ENCODE results near the gene IFT122.
"Not testable (repeated sequence)": the region's sequence is repeated elsewhere in the genome, so short reads cannot be mapped to it uniquely, and the experiment has no call there.

The IFT122 gene

DNA sequence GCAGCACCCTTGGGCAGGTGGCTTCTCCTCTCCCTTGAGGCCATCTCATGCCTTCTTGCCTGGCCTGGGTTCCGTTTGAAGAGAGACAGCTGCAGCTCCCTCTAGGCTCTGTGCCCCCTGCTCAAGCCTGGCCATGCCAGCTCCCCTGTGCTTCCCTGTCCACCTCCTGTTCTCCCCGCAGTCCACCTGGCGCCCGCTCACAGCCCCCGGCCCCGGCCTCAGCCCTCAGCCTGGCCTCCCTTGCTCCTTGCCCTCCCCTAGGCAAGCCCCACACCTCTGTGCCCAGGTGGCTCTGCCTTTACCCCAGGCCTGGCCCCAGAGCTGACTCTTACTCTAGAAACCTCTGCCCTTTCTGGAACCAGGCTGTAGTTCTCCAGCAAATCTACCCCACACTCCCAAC, 74.5 kb downstream of the IFT122 start:
- 94 to 98% methylated on average over 6 of the region's 6 CpGs for WGBS, 2 experiments
- Histone ChIP-seq H3K27ac (ENCODE audit: insufficient read depth, low read depth, low read length, poor library complexity, severe bottlenecking) (no peak overlapping the region), H3K9me3 (ENCODE audit: control insufficient read depth, low read length) (no peaks in the 10 kb centered on the region), H3K4me3 (ENCODE audit: insufficient read depth, low read depth, low read length) (no peak overlapping the region), H3K4me1 (ENCODE audit: control insufficient read depth, insufficient read depth, low read length) (no peaks in the 10 kb centered on the region), H3K36me3 (ENCODE audit: control insufficient read depth, insufficient read depth, low read length) (peaks cover 6% of the 10 kb centered on the region), H3K27me3 (ENCODE audit: control insufficient read depth, insufficient read depth, low read length, poor library complexity, severe bottlenecking) (no peaks in the 10 kb centered on the region)

DNA sequence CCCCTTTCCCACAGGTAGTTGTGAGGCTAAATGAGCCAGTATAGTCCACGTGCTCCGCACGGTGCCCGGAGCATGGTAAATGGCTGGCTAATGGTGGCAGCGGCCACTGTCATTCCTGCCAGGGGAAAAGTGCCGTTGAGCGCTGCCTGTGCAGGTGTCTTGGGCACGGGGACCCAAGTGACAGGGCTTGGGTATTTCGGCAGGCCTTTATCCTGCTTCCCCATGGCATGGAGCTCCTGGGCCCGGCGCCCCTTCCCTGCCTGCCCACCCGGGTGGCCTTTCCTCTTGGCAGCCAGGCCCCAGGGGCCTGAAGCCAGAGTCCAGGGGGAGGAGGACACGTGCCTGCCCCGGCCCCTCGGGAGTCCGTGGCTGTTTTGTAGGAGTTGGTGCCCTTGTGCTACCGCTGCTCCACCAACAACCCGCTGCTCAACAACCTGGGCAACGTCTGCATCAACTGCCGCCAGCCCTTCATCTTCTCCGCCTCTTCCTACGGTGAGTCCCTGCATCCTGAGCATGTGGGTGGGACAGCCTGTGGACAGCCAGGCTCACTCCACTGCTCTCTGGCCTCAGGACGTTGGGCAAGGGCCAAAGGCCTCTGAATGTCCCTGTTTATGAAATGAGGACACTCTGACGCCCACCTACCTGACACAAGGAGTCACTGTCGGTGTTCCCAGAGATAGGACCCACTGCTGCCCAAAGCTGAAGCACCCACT, 75.2 kb downstream of the IFT122 start:
- not testable (repeated sequence) for H3K9me3 ChIP-seq (ENCODE audit: control insufficient read depth, low read length); H3K4me1 ChIP-seq (ENCODE audit: control insufficient read depth, insufficient read depth, low read length); H3K4me3 ChIP-seq (ENCODE audit: insufficient read depth, low read depth, low read length); H3K27me3 ChIP-seq (ENCODE audit: control insufficient read depth, insufficient read depth, low read length, poor library complexity, severe bottlenecking); H3K27ac ChIP-seq (ENCODE audit: insufficient read depth, low read depth, low read length, poor library complexity, severe bottlenecking); H3K36me3 ChIP-seq (ENCODE audit: control insufficient read depth, insufficient read depth, low read length)
- 94 to 95% methylated on average over 17 to 18 of the region's 25 CpGs for WGBS, 2 experiments

DNA sequence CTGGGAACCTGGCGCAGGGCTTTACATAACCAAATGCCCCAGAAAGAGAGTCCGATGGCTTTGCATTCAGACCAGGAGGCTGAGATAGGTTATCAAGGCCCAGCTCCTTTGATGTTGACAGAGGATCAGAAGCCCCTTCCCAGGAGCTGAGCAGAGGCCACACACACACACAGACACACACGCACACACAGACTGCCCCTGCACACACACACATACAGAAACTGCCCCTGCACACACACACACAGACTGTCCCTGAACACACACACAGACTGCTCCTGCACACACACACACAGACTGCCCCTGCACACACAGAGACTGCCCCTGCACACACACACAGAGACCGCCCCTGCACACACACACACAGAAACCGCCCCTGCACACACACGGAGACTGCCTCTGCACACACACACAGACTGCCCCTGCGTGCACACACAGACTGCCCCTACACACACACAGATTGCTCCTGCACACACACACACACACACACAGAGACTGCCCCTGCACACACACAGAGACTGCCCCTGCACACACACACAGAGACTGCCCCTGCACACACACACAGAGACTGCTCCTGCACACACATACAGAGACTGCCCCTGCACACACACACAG, 75.9 kb downstream of the IFT122 start:
- H3K4me1 ChIP-seq (ENCODE audit: control insufficient read depth, insufficient read depth, low read length); H3K4me3 ChIP-seq (ENCODE audit: insufficient read depth, low read depth, low read length); H3K27me3 ChIP-seq (ENCODE audit: control insufficient read depth, insufficient read depth, low read length, poor library complexity, severe bottlenecking); H3K36me3 ChIP-seq (ENCODE audit: control insufficient read depth, insufficient read depth, low read length); H3K27ac ChIP-seq (ENCODE audit: insufficient read depth, low read depth, low read length, poor library complexity, severe bottlenecking); H3K9me3 ChIP-seq (ENCODE audit: control insufficient read depth, low read length): not testable (repeated sequence)
- WGBS, 2 experiments = 88 to 94% methylated on average over 7 of the region's 7 CpGs

DNA sequence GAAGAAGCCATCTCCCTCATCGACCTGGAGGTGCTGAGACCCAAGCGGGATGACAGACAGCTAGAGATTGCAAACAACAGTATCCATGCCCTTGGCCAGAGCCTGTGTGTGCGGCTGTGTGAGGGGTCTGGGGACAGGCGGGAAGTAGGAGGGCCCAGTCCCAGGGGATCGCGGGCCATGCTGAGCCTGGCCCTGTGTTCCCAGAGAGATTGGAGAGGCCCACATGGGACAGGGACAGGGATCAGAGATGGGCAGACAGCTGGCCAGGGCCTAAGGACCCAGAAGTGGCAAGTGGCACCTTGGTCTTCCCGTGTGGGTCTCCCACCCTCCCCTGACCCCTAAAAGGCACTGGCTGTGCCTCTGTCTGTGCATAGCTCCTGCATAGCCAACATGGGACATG, 77.5 kb downstream of the IFT122 start:
- H3K4me1 ChIP-seq (ENCODE audit: control insufficient read depth, insufficient read depth, low read length) = peaks cover 16% of the 10 kb centered on the region
- H3K9me3 ChIP-seq (ENCODE audit: control insufficient read depth, low read length) = no peaks in the 10 kb centered on the region
- peaks cover 6% of the 10 kb centered on the region for H3K36me3 ChIP-seq (ENCODE audit: control insufficient read depth, insufficient read depth, low read length)
- 92 to 95% methylated on average over 7 of the region's 7 CpGs for WGBS, 2 experiments
- no peaks in the 10 kb centered on the region for H3K27me3 ChIP-seq (ENCODE audit: control insufficient read depth, insufficient read depth, low read length, poor library complexity, severe bottlenecking)
- H3K27ac ChIP-seq (ENCODE audit: insufficient read depth, low read depth, low read length, poor library complexity, severe bottlenecking) = no peak overlapping the region
- H3K4me3 ChIP-seq (ENCODE audit: insufficient read depth, low read depth, low read length) = no peak overlapping the region

DNA sequence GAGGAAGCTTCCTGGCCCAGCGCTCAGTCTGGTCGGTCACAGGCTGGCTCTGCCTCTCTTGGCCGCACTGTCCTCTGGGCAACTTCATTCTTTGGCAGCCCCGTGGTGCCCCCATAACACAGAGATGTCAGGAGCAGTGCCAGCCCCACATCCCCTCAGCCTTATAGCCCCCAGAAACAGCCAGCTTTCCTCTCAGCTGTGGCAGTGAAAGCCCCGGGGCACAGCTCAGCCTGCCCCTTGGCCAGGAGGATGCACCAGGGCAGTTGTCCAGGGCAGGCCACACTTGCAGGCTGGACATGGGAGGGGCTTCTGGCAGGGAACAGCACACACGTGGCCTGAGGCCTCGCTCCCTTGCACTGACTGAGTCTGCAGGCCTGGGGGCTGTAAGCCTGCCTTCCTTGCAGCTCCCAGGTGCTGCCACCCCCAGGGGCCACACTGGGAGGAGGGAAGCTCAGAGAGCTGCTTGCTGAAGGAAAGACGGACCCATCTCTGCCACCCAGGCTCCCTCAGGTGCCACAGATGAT, 78.1 kb downstream of the IFT122 start:
- no peak overlapping the region for H3K4me3 ChIP-seq (ENCODE audit: insufficient read depth, low read depth, low read length)
- peaks cover 6% of the 10 kb centered on the region for H3K36me3 ChIP-seq (ENCODE audit: control insufficient read depth, insufficient read depth, low read length)
- no peaks in the 10 kb centered on the region for H3K27me3 ChIP-seq (ENCODE audit: control insufficient read depth, insufficient read depth, low read length, poor library complexity, severe bottlenecking)
- no peak overlapping the region for H3K27ac ChIP-seq (ENCODE audit: insufficient read depth, low read depth, low read length, poor library complexity, severe bottlenecking)
- WGBS, 2 experiments = 92 to 93% methylated on average over 8 of the region's 8 CpGs
- H3K4me1 ChIP-seq (ENCODE audit: control insufficient read depth, insufficient read depth, low read length) = peaks cover 16% of the 10 kb centered on the region
- no peaks in the 10 kb centered on the region for H3K9me3 ChIP-seq (ENCODE audit: control insufficient read depth, low read length)

DNA sequence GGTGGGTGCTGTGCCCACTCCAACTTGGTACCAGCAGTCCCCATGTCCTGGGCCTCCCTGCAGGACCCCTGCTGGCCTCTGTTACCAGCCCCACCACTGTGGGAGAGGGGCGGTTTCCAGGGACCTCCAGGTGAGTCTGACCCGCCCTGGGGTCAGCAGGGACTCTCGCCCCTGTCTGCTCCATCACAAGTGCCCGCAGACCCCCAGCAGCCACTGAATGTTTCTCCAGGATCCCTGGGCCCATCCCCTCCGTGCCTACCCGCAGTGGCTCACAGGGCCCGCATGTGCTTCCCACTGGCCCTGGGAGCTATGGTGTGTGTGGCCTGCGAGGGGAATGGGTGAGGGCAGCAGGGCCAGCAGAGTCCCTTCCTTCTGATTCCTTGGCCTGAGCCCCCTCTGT, 78.6 kb downstream of the IFT122 start:
- Histone ChIP-seq H3K27ac (ENCODE audit: insufficient read depth, low read depth, low read length, poor library complexity, severe bottlenecking) (no peak overlapping the region), H3K4me1 (ENCODE audit: control insufficient read depth, insufficient read depth, low read length) (peaks cover 16% of the 10 kb centered on the region), H3K4me3 (ENCODE audit: insufficient read depth, low read depth, low read length) (no peak overlapping the region), H3K9me3 (ENCODE audit: control insufficient read depth, low read length) (no peaks in the 10 kb centered on the region), H3K27me3 (ENCODE audit: control insufficient read depth, insufficient read depth, low read length, poor library complexity, severe bottlenecking) (no peaks in the 10 kb centered on the region), H3K36me3 (ENCODE audit: control insufficient read depth, insufficient read depth, low read length) (peaks cover 6% of the 10 kb centered on the region)
- WGBS, 2 experiments = 91 to 93% methylated on average over 8 of the region's 8 CpGs

DNA sequence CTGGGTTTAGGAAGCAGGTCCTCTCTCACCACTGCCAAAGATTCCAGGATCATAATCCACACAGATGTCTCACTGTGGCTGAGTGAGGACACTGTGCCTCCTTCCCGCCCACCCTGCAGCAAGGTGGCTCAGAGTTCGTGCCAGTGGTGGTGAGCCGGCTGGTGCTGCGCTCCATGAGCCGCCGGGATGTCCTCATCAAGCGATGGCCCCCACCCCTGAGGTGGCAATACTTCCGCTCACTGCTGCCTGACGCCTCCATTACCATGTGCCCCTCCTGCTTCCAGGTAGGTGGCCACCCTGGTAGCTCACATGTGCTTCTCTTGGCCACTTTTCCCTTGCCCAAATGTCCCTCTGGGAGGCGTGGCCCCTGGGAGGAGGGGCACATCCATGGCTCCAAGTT, 79.4 kb downstream of the IFT122 start:
- Histone ChIP-seq H3K4me3 (ENCODE audit: insufficient read depth, low read depth, low read length) (no peak overlapping the region), H3K27me3 (ENCODE audit: control insufficient read depth, insufficient read depth, low read length, poor library complexity, severe bottlenecking) (no peaks in the 10 kb centered on the region)
- WGBS, 2 experiments = 92 to 93% methylated on average over 10 of the region's 10 CpGs

DNA sequence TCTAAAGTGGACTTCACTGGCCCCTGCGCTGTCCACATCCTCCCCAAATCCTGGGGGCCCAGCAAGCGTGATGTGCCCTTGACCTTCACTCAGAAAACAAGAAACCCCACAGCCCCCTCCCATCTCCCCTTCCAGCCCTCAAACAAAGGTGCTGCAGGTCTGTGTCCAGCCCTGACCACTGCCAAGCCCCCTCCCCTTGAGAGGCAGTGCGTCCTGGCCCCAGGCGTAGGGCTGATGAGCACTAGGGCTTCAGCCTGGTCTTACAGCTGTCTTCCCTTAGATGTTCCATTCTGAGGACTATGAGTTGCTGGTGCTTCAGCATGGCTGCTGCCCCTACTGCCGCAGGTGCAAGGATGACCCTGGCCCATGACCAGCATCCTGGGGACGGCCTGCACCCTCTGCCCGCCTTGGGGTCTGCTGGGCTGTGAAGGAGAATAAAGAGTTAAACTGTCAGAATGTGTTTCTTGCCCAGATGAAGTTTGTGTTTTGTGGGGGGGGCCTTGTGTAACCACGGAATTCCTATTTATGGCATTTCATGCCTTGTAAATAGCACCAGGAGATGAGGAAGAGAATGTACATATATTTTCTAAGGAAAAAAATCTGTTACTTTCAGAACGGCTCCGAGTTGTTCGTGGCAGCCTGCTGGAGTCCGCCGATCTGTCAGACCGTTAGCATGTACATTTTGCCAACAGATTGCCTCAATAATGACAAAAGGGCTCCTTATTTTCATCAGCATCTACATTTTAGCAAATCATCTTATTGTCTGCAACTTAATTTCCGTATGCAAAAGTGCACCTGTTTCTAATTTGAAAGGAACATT, 80.1 kb downstream of the IFT122 start:
- H3K9me3 ChIP-seq (ENCODE audit: control insufficient read depth, low read length) = no peaks in the 10 kb centered on the region
- H3K36me3 ChIP-seq (ENCODE audit: control insufficient read depth, insufficient read depth, low read length) = peaks cover 6% of the 10 kb centered on the region
- H3K27ac ChIP-seq (ENCODE audit: insufficient read depth, low read depth, low read length, poor library complexity, severe bottlenecking) = no peak overlapping the region
- H3K4me3 ChIP-seq (ENCODE audit: insufficient read depth, low read depth, low read length) = no peak overlapping the region
- peaks cover 16% of the 10 kb centered on the region for H3K4me1 ChIP-seq (ENCODE audit: control insufficient read depth, insufficient read depth, low read length)
- WGBS, 2 experiments = 95 to 96% methylated on average over 15 of the region's 15 CpGs
- no peaks in the 10 kb centered on the region for H3K27me3 ChIP-seq (ENCODE audit: control insufficient read depth, insufficient read depth, low read length, poor library complexity, severe bottlenecking)

More for the DNA sequence above, 79.4 kb downstream of the IFT122 start:
- H3K4me1 ChIP-seq (ENCODE audit: control insufficient read depth, insufficient read depth, low read length) = peaks cover 16% of the 10 kb centered on the region
- peaks cover 6% of the 10 kb centered on the region for H3K36me3 ChIP-seq (ENCODE audit: control insufficient read depth, insufficient read depth, low read length)
- no peaks in the 10 kb centered on the region for H3K9me3 ChIP-seq (ENCODE audit: control insufficient read depth, low read length)
- H3K27ac ChIP-seq (ENCODE audit: insufficient read depth, low read depth, low read length, poor library complexity, severe bottlenecking) = no peak overlapping the region

DNA sequence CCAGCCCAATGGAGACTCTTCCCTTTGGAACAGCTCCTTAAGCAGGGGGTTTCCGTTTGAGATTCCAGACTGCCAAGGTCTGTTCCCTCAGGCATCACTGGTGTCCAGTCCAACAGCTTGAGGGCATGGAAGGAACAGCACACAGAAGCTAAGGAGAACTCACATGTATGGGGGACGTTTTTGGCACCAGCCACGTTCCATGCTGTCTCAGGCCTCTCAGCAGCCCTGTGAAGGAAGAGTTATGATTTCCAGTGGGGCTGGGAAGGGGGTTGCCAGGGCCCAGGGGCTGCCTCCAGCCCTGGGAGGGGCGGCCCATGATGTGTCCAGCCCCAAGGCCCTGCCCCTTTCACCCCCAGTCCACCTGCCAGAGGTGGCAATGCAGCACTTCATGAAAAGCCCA, 80.9 kb downstream of the IFT122 start:
- 82 to 87% methylated on average over 4 of the region's 4 CpGs for WGBS, 2 experiments
- no peaks in the 10 kb centered on the region for H3K27me3 ChIP-seq (ENCODE audit: control insufficient read depth, insufficient read depth, low read length, poor library complexity, severe bottlenecking)
- H3K9me3 ChIP-seq (ENCODE audit: control insufficient read depth, low read length) = no peaks in the 10 kb centered on the region
- no peak overlapping the region for H3K4me3 ChIP-seq (ENCODE audit: insufficient read depth, low read depth, low read length)
- H3K27ac ChIP-seq (ENCODE audit: insufficient read depth, low read depth, low read length, poor library complexity, severe bottlenecking) = no peak overlapping the region
- H3K36me3 ChIP-seq (ENCODE audit: control insufficient read depth, insufficient read depth, low read length) = peaks cover 6% of the 10 kb centered on the region
- peaks cover 16% of the 10 kb centered on the region for H3K4me1 ChIP-seq (ENCODE audit: control insufficient read depth, insufficient read depth, low read length)

DNA sequence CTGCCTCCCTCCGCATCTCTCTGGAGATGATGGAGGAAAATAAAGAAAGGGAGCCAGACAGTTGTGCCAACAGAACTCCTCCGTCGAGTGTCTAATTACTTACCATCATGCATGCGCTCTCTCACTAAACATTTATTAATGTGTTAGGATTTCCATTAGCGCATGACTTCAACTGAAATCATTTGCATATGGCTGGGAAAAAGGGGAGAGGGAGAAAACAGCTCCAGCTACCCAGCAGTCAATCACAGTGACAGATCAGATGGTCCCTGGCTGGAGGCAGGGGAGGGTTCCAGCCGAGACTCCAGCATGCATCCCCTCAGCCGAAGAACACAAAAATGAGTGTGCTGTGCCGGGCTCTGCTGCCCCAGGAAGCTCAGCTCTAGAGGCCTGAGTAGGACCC, 81.6 kb downstream of the IFT122 start:
- Histone ChIP-seq H3K36me3 (ENCODE audit: control insufficient read depth, insufficient read depth, low read length) (peaks cover 6% of the 10 kb centered on the region), H3K27ac (ENCODE audit: insufficient read depth, low read depth, low read length, poor library complexity, severe bottlenecking) (no peak overlapping the region), H3K27me3 (ENCODE audit: control insufficient read depth, insufficient read depth, low read length, poor library complexity, severe bottlenecking) (no peaks in the 10 kb centered on the region), H3K4me1 (ENCODE audit: control insufficient read depth, insufficient read depth, low read length) (peaks cover 22% of the 10 kb centered on the region), H3K9me3 (ENCODE audit: control insufficient read depth, low read length) (no peaks in the 10 kb centered on the region), H3K4me3 (ENCODE audit: insufficient read depth, low read depth, low read length) (no peak overlapping the region)
- 50 to 68% methylated on average over 5 to 8 of the region's 8 CpGs for WGBS, 2 experiments

Measured in ectodermal cell (in vitro differentiated cells).